Measurements from ENCODE around the gene CCR6. TPM values are rescaled to one million over a fixed set of nuclear protein-coding genes. Genes with fewer than 3 reads are reported as not detected.

CCR6 gene
- total and polyA plus RNA-seq, 10 of the 15 experiments (the other 5 are each of a cell fraction or from before 2014, with no cell fraction given): 2.2 to 7.6 (median 6.7) TPM

DNA sequence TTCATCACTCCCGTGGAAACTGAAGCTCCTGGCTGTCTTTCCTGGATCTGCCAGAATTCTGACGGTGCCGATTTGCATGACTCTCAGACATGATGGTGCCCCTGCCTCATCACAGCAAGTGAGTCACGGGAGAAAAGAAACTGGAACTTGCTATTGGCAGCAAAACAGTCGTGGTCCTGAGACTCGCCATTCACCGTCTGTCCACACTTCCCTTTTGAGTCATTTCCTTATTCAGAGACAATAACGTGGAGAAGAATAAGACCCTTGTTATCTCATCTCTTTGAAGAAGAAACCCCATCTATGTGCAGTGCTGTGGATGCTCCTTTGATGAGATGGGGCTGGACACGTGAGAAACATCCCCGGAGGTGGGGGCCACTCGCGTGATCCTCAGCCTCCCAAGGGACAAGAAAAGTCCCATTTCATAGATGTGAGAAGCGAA lies 30.6 kb downstream of the CCR6 start (continued):
- TF ChIP-seq, protein P1, sequence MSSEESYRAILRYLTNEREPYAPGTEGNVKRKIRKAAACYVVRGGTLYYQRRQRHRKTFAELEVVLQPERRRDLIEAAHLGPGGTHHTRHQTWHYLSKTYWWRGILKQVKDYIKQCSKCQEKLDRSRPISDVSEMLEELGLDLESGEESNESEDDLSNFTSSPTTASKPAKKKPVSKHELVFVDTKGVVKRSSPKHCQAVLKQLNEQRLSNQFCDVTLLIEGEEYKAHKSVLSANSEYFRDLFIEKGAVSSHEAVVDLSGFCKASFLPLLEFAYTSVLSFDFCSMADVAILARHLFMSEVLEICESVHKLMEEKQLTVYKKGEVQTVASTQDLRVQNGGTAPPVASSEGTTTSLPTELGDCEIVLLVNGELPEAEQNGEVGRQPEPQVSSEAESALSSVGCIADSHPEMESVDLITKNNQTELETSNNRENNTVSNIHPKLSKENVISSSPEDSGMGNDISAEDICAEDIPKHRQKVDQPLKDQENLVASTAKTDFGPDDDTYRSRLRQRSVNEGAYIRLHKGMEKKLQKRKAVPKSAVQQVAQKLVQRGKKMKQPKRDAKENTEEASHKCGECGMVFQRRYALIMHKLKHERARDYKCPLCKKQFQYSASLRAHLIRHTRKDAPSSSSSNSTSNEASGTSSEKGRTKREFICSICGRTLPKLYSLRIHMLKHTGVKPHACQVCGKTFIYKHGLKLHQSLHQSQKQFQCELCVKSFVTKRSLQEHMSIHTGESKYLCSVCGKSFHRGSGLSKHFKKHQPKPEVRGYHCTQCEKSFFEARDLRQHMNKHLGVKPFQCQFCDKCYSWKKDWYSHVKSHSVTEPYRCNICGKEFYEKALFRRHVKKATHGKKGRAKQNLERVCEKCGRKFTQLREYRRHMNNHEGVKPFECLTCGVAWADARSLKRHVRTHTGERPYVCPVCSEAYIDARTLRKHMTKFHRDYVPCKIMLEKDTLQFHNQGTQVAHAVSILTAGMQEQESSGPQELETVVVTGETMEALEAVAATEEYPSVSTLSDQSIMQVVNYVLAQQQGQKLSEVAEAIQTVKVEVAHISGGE (CRISPR knock-in tag; IDR thresholded peaks at IDR 0.05): no peak
- TF ChIP-seq, protein P2, sequence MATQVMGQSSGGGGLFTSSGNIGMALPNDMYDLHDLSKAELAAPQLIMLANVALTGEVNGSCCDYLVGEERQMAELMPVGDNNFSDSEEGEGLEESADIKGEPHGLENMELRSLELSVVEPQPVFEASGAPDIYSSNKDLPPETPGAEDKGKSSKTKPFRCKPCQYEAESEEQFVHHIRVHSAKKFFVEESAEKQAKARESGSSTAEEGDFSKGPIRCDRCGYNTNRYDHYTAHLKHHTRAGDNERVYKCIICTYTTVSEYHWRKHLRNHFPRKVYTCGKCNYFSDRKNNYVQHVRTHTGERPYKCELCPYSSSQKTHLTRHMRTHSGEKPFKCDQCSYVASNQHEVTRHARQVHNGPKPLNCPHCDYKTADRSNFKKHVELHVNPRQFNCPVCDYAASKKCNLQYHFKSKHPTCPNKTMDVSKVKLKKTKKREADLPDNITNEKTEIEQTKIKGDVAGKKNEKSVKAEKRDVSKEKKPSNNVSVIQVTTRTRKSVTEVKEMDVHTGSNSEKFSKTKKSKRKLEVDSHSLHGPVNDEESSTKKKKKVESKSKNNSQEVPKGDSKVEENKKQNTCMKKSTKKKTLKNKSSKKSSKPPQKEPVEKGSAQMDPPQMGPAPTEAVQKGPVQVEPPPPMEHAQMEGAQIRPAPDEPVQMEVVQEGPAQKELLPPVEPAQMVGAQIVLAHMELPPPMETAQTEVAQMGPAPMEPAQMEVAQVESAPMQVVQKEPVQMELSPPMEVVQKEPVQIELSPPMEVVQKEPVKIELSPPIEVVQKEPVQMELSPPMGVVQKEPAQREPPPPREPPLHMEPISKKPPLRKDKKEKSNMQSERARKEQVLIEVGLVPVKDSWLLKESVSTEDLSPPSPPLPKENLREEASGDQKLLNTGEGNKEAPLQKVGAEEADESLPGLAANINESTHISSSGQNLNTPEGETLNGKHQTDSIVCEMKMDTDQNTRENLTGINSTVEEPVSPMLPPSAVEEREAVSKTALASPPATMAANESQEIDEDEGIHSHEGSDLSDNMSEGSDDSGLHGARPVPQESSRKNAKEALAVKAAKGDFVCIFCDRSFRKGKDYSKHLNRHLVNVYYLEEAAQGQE (IDR thresholded peaks at IDR 0.05; ENCODE audit: low read depth, low read length): no peak
- TF ChIP-seq, protein P3, sequence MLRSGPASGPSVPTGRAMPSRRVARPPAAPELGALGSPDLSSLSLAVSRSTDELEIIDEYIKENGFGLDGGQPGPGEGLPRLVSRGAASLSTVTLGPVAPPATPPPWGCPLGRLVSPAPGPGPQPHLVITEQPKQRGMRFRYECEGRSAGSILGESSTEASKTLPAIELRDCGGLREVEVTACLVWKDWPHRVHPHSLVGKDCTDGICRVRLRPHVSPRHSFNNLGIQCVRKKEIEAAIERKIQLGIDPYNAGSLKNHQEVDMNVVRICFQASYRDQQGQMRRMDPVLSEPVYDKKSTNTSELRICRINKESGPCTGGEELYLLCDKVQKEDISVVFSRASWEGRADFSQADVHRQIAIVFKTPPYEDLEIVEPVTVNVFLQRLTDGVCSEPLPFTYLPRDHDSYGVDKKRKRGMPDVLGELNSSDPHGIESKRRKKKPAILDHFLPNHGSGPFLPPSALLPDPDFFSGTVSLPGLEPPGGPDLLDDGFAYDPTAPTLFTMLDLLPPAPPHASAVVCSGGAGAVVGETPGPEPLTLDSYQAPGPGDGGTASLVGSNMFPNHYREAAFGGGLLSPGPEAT (IDR thresholded peaks at IDR 0.05; ENCODE audit: low read depth): peak; percentile 84
- peak; percentile 86; the same call in 1 of the 2 replicates for TF ChIP-seq TBL1XR1 (IDR thresholded peaks at IDR 0.05; ENCODE audit: low read depth, low read length)
- TF ChIP-seq, protein P4, sequence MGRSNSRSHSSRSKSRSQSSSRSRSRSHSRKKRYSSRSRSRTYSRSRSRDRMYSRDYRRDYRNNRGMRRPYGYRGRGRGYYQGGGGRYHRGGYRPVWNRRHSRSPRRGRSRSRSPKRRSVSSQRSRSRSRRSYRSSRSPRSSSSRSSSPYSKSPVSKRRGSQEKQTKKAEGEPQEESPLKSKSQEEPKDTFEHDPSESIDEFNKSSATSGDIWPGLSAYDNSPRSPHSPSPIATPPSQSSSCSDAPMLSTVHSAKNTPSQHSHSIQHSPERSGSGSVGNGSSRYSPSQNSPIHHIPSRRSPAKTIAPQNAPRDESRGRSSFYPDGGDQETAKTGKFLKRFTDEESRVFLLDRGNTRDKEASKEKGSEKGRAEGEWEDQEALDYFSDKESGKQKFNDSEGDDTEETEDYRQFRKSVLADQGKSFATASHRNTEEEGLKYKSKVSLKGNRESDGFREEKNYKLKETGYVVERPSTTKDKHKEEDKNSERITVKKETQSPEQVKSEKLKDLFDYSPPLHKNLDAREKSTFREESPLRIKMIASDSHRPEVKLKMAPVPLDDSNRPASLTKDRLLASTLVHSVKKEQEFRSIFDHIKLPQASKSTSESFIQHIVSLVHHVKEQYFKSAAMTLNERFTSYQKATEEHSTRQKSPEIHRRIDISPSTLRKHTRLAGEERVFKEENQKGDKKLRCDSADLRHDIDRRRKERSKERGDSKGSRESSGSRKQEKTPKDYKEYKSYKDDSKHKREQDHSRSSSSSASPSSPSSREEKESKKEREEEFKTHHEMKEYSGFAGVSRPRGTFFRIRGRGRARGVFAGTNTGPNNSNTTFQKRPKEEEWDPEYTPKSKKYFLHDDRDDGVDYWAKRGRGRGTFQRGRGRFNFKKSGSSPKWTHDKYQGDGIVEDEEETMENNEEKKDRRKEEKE (IDR thresholded peaks at IDR 0.05): no peak
- TF ChIP-seq, protein P5, sequence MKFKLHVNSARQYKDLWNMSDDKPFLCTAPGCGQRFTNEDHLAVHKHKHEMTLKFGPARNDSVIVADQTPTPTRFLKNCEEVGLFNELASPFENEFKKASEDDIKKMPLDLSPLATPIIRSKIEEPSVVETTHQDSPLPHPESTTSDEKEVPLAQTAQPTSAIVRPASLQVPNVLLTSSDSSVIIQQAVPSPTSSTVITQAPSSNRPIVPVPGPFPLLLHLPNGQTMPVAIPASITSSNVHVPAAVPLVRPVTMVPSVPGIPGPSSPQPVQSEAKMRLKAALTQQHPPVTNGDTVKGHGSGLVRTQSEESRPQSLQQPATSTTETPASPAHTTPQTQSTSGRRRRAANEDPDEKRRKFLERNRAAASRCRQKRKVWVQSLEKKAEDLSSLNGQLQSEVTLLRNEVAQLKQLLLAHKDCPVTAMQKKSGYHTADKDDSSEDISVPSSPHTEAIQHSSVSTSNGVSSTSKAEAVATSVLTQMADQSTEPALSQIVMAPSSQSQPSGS (IDR thresholded peaks at IDR 0.05; ENCODE audit: low read length): peak; percentile 77
- TF ChIP-seq NR2C2 (IDR thresholded peaks at IDR 0.05; ENCODE audit: borderline replicate concordance, control insufficient read depth, insufficient read length, low read depth): no peak
- TF ChIP-seq ZNF274 (IDR thresholded peaks at IDR 0.05; ENCODE audit: insufficient read depth, insufficient read length): no peak
- TF ChIP-seq NFYB (IDR thresholded peaks at IDR 0.05; ENCODE audit: insufficient read depth, low read depth, low read length): no peak
- no peak; the same call in 1 of the 2 replicates for TF ChIP-seq LARP7 (IDR thresholded peaks at IDR 0.05)
- 0 out of 2 replicates have a peak, but pooled peaks have one; percentile 24 for TF ChIP-seq STAT1 (conservative IDR thresholded peaks at IDR 0.05)
- no peak for TF ChIP-seq FOS (IDR thresholded peaks at IDR 0.05; ENCODE audit: borderline replicate concordance, extremely low read depth, insufficient read length)
- peak in 1 of 2 experiments; percentile 97; a peak in 2 of 4 replicates for TF ChIP-seq ETV6 (conservative IDR thresholded peaks at IDR 0.05 in 1 of 2, IDR thresholded peaks at IDR 0.05 in 1 of 2; ENCODE audit: borderline replicate concordance in 1 of 2, low read depth in 1 of 2)
- peak; percentile 99 to 100 for TF ChIP-seq BHLHE40 (IDR thresholded peaks at IDR 0.05; ENCODE audit: borderline replicate concordance in 1 of 2, low read depth in 2 of 2, low read length in 1 of 2)

Data from GM12878 (cell line).